Activated CD4-positive, alpha-beta T cell treated with anti-CD3 and anti-CD28 coated beads, Interleukin-2, amount 10 ng/mL, durations not matched to agents 24 days and 14 days (primary cell): ENCODE data around the gene PLD1. TPM values are rescaled to one million over a fixed set of nuclear protein-coding genes. Genes with fewer than 3 reads are reported as not detected.

Source experiments
- DNase-seq: peaks from one replicate; pipeline ENCODE4 v3.0.0; 2022
- H3K27ac Mint-ChIP-seq: one replicate; pipeline ENCODE4 v1.8.0; 2022; ENCODE audit warnings: mild to moderate bottlenecking, mixed read lengths
- H3K27me3 Mint-ChIP-seq: one replicate; pipeline ENCODE4 v1.8.0; 2022; ENCODE audit warnings: mixed read lengths
- H3K36me3 Mint-ChIP-seq: one replicate; pipeline ENCODE4 v1.8.0; 2022; ENCODE audit warnings: low read depth, mild to moderate bottlenecking, mixed read lengths
- H3K4me1 Mint-ChIP-seq: one replicate; pipeline ENCODE4 v1.8.0; 2021; ENCODE audit warnings: mixed read lengths
- H3K4me3 Mint-ChIP-seq: one replicate; pipeline ENCODE4 v1.8.0; 2022; ENCODE audit warnings: mild to moderate bottlenecking, moderate library complexity, mixed read lengths
- H3K9me3 Mint-ChIP-seq: one replicate; pipeline ENCODE4 v1.8.0; 2021; ENCODE audit warnings: mixed read lengths
- intact Hi-C: fragments of 100-400 bp; cut with micrococcal nuclease; formaldehyde crosslinking; loops from one replicate; pipeline ENCODE4 v1.15.1; 2023
- total RNA-seq: library from RNA; stranded (reverse); gene quantifications from 2 replicates; pipeline ENCODE4 v1.2.3, GENCODE V29; 2022

PLD1 gene
- total RNA-seq, 1 donor from 2014 or later = 0.09 TPM

DNA sequence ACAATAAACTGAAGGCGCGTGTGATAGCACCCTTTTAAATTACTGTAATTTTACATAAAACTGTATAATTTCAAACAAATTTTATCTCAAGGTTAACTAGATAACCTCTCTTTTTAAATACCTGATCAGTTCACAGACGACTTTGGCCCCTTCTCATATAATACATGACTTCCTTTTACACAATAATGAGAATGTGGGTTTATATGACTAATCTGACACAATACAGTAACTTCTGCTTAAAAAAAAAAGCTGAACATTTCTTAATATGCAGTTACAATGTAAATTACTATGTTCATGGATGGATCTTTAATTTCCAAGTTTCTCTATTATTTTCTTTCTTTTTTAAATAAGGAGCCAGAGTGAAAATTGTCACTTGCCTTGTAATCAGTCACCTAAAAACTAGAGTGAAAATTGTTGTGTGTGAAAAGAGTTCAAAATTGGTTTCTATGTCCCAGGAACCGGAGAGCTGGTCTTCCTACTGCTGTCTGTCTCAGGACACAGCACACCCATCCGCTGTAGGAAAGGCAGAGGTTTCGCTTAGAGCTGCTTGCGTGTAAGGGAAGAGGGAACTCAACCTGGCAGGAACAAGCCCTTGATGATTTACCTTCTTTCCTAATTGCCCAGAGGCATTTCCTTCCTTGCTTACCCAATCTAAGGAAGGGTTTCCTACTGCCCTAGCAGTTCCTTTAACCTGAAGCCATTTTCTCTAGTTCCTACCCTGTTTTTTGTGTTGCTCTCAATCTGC is 33.3 kb downstream of the PLD1 start:
- Mint-ChIP-seq H3K36me3 (no peaks in the 10 kb centered on the region), H3K9me3 (no peaks in the 10 kb centered on the region), H3K27ac (no peak overlapping the region), H3K4me1 (no peaks in the 10 kb centered on the region), H3K4me3 (no peak overlapping the region), H3K27me3 (peaks cover 16% of the 10 kb centered on the region)
- intact Hi-C loops = no loop called here
- no peak for DNase-seq

DNA sequence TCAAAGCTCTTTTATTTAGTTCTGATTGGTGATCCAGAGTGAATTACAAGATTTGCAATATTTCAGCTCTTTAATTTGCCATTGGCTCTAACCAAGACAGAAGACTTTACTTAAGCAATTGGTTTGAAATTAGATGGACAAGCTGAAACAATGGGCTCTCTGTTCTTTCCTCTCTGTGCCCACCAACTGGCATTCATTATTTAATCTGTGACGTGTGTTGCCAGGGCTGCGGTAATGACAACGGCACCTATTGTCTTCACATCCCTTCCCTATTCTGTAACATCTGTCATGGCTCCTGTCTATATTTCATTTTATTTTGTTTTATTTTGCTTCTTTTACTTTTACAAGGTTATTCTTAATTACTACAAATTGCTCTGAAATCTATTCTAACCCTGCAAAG is 33.9 kb downstream of the PLD1 start:
- intact Hi-C loops = no loop called here
- no peak for DNase-seq

DNA sequence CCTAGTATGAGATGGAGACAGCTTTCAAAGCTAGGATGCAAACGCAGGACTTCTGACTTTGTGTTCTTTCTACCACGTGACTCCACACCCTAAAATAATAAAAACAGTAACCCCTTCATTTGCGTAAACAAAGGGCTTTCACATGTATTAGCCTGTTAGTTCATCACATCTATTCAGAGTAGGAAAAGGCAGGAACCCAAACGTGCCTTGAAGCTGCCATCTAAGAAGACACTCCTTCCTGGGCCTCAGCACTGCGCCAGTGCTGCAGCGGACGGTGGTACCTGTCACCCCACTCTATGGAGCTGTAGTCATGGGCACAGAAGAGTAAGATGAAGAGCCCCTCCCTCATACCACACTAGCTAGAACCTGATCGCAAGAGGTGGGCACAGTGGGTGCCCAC is 34.3 kb downstream of the PLD1 start:
- Mint-ChIP-seq H3K27ac (no peak overlapping the region), H3K27me3 (peaks cover 19% of the 10 kb centered on the region), H3K4me3 (no peak overlapping the region), H3K36me3 (no peaks in the 10 kb centered on the region), H3K4me1 (no peaks in the 10 kb centered on the region), H3K9me3 (no peaks in the 10 kb centered on the region)
- DNase-seq = no peak
- intact Hi-C loops = no loop called here

More for the DNA sequence above, 33.9 kb downstream of the PLD1 start:
- Mint-ChIP-seq H3K4me1 (no peaks in the 10 kb centered on the region), H3K27ac (no peak overlapping the region), H3K4me3 (no peak overlapping the region), H3K9me3 (no peaks in the 10 kb centered on the region), H3K36me3 (no peaks in the 10 kb centered on the region), H3K27me3 (peaks cover 14% of the 10 kb centered on the region)

DNA sequence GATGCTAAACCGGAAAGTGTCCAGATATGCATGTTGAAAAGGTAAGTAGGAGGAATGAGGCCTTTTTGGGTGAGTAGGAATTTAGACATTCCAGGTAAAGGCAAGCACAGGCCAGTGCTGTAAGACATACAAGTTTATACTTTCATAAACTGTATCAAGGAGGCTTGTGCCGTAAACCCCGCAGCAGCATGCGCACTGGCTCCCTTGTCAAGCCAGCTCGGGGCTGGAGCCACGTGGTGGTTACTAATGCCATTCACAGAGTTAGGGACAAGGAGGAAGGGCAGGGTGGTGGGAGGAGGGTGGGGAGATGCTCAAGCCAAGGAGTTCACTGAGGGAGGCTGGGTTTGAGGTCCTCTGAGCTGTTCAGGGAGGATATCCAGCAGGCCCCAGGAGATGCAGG is 35.8 kb downstream of the PLD1 start:
- intact Hi-C loops = loop anchor here (5.0 kb wide), 1 partner anchor 127 kb away; no protein-coding TSS in a partner anchor
- no peak overlapping the region for H3K27ac Mint-ChIP-seq

DNA sequence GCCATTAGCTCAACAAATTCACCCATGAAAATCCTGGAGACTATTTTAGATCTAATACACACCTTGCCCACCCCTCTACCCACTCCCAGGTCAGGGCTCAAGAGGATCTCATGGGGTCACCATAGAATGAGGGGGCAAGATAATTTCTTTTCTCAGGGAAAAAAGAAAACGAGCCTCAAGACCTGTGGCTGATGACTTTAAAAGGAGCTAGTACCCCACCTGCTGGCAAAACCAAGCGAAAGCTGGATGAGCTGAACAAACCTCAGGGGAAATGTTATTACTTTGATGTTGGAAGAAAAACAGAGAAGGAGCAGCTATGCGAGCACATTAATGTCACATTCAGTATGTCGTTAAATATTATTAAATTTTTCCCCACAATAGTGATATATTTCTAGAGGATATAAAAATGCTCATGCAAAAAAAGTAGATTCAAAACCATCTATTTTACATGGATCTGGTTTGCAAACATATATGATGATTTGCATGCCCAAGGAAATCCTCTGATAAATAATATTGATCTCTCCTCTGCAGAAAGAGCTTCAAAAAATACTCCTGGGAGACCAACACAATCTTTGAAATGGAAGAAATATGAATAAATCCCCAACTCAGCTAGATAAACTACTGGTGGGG is 37.7 kb downstream of the PLD1 start:
- DNase-seq = peak; percentile 79
- H3K4me1 Mint-ChIP-seq = no peaks in the 10 kb centered on the region
- H3K27me3 Mint-ChIP-seq = peaks cover 23% of the 10 kb centered on the region
- no peaks in the 10 kb centered on the region for H3K36me3 Mint-ChIP-seq
- H3K9me3 Mint-ChIP-seq = no peaks in the 10 kb centered on the region
- no peak overlapping the region for H3K27ac Mint-ChIP-seq
- intact Hi-C loops = loop anchor here (1.0 to 5.0 kb wide), 2 partner anchors 125 to 811 kb away; no protein-coding TSS in a partner anchor
- no peak overlapping the region for H3K4me3 Mint-ChIP-seq

More for the DNA sequence above, 35.8 kb downstream of the PLD1 start:
- no peaks in the 10 kb centered on the region for H3K36me3 Mint-ChIP-seq
- H3K4me3 Mint-ChIP-seq = no peak overlapping the region
- H3K4me1 Mint-ChIP-seq = no peaks in the 10 kb centered on the region
- H3K9me3 Mint-ChIP-seq = no peaks in the 10 kb centered on the region
- H3K27me3 Mint-ChIP-seq = peaks cover 17% of the 10 kb centered on the region
- no peak for DNase-seq

DNA sequence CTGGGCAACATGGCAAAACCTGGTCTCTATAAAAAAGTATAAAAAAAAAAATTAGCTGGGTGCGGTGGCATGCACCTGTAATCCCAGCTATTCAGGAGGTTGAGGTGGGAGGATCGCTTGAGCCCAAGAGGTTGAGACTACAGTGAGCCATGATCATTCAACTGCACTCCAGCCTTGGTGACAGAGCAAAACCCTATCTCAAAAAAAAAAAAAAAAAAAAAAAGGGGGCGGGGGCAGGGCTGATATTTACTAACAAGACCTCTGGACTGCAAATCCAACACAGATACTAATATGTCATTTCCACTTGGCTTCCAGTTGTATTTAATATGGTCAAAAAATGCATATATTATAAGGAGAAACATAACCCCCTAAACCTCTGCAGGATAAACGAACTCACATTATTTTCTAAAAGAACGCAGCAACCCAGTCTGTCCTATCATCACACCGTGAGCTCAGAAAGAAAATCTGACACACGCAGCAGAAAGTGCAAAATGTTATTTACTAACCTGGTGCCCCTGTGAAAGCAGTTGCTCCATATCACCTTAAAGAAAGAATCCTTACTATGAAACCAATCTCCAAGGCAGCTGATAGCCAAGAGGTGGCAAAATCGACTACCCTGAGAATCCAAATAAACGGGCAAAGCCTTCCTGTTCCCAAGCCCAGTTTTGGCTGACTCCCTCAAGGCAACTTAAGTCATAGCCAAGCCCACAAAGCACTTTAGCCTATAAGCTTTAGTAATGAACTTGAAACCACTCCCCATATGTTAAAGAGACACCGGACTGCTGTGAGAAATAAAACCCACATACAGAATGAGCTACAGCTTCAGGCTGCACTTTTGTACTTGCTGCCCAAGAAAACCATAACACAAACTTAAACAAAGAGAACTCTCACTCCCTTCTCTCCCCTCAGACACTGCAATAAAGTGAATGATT is 39.3 kb downstream of the PLD1 start:
- intact Hi-C loops = loop anchor here (2.0 to 5.0 kb wide), 2 partner anchors 124 to 722 kb away; no protein-coding TSS in a partner anchor
- Mint-ChIP-seq H3K9me3 (no peaks in the 10 kb centered on the region), H3K4me3 (no peak overlapping the region), H3K27ac (no peak overlapping the region), H3K27me3 (peaks cover 25% of the 10 kb centered on the region), H3K36me3 (no peaks in the 10 kb centered on the region), H3K4me1 (no peaks in the 10 kb centered on the region)
- no peak for DNase-seq

DNA sequence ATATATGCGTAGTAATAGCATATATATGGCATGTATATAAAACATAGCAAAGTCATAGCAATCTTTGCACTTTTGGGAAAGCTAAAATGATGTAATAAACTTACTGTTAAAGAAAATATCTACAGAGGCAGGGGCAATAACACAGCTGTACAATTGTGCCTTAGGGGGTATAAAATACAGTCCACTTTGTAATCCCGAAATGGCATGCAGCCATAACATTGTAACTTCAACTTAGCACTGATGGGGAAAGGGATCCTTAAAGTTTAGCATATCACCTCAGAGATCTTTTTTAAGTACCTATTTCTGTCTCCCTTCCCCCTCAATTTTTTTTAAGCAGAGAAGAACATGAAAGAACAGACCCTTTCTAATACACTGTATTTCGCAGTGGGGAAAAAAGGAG is 40.8 kb downstream of the PLD1 start:
- Mint-ChIP-seq H3K4me1 (no peaks in the 10 kb centered on the region), H3K4me3 (no peak overlapping the region), H3K9me3 (no peaks in the 10 kb centered on the region), H3K36me3 (no peaks in the 10 kb centered on the region), H3K27me3 (peaks cover 32% of the 10 kb centered on the region), H3K27ac (no peak overlapping the region)
- intact Hi-C loops = no loop called here
- no peak for DNase-seq

DNA sequence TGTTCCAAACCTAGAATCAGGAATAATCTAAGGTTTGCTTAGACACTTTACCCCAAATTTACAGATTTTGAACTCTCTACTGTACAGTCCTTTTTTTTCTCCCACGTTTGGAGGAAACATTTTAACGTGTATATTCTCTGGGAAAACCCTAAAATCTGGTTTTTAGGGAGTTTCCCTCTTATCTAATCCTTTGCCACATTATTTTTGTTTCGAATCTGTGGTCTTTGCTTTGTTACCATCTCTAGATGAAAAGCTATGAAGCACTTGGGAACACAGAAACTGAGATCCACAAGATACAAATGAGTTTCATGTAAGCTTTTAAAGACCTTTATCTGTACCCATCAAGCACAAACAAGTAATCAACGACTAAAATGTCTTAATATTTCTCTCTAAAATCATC is 41.3 kb downstream of the PLD1 start:
- H3K36me3 Mint-ChIP-seq = no peaks in the 10 kb centered on the region

DNA sequence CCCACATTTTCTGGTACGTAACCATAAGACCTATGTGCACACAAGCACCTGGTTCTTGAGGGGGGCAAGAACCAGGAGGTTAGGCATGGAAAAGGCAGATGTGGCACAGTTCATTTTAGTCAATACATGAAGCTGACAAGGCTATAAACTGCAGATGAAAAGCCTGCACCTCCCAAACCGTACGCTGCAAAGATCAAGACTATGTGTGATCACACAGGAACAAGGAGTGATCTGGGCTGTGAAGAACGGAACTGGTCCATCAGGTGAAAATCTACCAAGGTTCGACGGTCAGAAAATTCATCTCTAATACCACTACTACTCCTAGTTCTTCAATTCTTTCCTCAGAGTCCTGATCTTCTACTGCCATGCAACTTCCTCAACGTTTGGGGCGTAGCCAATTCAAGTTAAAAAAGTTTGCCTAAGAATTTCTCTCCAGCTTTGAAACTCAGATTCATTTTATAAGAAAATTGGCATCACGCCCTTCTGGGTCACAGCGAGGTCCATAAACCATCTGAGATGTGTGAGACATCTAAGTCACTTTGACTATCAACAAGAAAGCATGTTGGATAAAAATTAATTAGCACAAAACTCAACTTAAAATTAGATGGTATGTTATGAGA is 41.9 kb downstream of the PLD1 start:
- Mint-ChIP-seq H3K9me3 (no peaks in the 10 kb centered on the region), H3K27ac (no peak overlapping the region), H3K4me1 (no peaks in the 10 kb centered on the region), H3K36me3 (no peaks in the 10 kb centered on the region), H3K4me3 (no peak overlapping the region), H3K27me3 (peaks cover 34% of the 10 kb centered on the region)
- intact Hi-C loops = no loop called here
- no peak for DNase-seq

More for the DNA sequence above, 41.3 kb downstream of the PLD1 start:
- Mint-ChIP-seq H3K27me3 (peaks cover 34% of the 10 kb centered on the region), H3K4me3 (no peak overlapping the region), H3K4me1 (no peaks in the 10 kb centered on the region), H3K9me3 (no peaks in the 10 kb centered on the region), H3K27ac (no peak overlapping the region)
- intact Hi-C loops = no loop called here
- DNase-seq = no peak

DNA sequence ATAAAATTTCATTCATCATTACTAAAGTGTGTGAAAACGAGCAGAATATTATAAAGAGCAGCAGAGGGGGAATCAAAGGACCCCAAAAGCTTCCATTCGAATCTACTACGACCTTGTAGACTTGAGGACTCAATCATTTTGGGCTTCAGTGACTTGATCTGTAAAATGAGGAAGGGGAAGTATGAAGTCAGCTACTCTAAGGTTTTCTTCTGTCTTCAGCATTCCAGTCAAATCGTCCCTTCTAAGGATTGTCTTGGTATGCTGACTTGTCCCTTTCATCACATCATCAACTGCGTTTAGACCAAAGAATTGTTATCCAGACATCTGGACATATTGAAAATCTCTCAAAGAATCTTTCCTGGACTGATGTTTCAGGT is 44.8 kb downstream of the PLD1 start:
- intact Hi-C loops = no loop called here
- Mint-ChIP-seq H3K4me1 (no peaks in the 10 kb centered on the region), H3K27me3 (peaks cover 32% of the 10 kb centered on the region), H3K9me3 (no peaks in the 10 kb centered on the region), H3K36me3 (no peaks in the 10 kb centered on the region), H3K4me3 (no peak overlapping the region), H3K27ac (no peak overlapping the region)
- no peak for DNase-seq

DNA sequence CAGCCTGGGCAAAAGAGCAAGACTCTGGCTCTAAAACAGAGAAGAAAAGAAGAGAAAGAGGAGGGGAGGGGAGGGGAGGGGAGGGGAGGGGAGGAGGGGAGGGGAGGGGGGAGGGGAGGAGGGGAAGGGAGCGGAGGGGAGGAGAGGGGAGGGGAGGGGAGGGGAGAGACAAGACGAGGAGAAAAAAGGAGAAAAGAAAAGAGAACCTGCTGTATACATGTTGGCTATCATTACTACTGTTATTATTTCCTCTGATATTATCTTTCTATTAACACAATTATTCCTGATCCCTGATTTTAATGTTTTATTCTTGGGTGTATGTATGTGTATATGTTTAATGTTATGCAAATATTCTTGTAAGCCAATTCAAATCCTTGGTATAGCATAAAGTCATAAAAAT is 46.9 kb downstream of the PLD1 start:
- no peak for DNase-seq
- Mint-ChIP-seq H3K27me3 (peaks cover 30% of the 10 kb centered on the region), H3K4me3 (no peak overlapping the region), H3K36me3 (no peaks in the 10 kb centered on the region), H3K4me1 (no peaks in the 10 kb centered on the region), H3K9me3 (no peaks in the 10 kb centered on the region), H3K27ac (no peak overlapping the region)
- intact Hi-C loops = no loop called here

DNA sequence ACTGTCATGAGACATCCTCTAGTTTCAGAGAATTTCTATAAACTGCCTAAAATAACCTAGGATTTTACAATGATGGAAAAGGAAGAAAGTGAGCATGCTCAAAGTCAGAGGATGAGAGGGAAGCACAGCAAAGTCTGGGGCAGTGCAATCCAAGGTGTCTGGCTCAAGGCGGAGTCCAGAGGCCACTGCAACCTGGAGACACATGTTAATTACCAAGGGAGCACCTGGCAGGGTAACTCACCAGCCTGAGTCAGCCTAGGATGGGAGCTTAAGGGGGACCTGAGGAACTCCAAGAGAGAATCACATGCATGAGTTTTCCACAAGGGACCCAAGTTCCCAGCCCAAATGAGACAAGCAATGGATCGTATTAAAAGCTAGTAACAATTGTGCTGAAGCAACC is 49.8 kb downstream of the PLD1 start:
- Mint-ChIP-seq H3K4me1 (no peaks in the 10 kb centered on the region), H3K36me3 (no peaks in the 10 kb centered on the region), H3K27ac (no peak overlapping the region), H3K27me3 (peaks cover 26% of the 10 kb centered on the region), H3K9me3 (no peaks in the 10 kb centered on the region), H3K4me3 (no peak overlapping the region)
- intact Hi-C loops = no loop called here
- no peak for DNase-seq

DNA sequence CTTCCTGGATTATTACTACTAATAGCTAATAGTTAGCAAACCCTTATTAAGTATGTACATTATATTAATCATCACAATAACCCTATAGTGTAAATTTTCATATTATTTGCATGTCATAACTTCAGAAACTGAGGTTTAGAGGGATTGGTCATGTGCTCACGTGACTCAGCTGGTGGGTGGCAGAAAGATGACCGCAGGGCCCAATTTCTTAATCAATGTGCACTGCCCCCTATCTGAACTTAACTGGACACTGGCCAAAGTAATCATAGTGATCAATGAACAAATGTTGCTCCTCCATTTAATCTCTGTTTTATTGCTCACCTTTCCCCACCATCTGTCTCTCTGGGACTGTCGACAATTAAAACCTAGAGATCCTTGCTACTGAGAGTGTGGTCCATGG is 52.2 kb downstream of the PLD1 start:
- Mint-ChIP-seq H3K9me3 (no peaks in the 10 kb centered on the region), H3K4me1 (no peaks in the 10 kb centered on the region), H3K36me3 (no peaks in the 10 kb centered on the region), H3K27me3 (peaks cover 18% of the 10 kb centered on the region), H3K27ac (no peak overlapping the region), H3K4me3 (no peak overlapping the region)
- no peak for DNase-seq
- intact Hi-C loops = no loop called here
